Tibial nerve (tissue), 3 donors: ENCODE data around the gene PAIP2B.

Experiments
- CTCF ChIP-seq, 5 experiments: fragments of 200-600 bp in 3 of 5; fragments of 450-650 bp in 2 of 5; sonication (generic) in 3 of 5; IDR thresholded peaks; one replicate each; pipeline ENCODE4 v1.5.1; 2016 to 2019; ENCODE audit warnings: antibody characterized with exemption in 5 of 5, mild to moderate bottlenecking in 3 of 5, moderate library complexity in 2 of 5
- POLR2A ChIP-seq, 2 donors: fragments of 450-650 bp; IDR thresholded peaks; one replicate each; pipeline ENCODE4 v1.6.1; 2017; ENCODE audit warnings: antibody characterized with exemption in 2 of 2, mild to moderate bottlenecking in 2 of 2, moderate library complexity in 2 of 2

- TF ChIP-seq CTCF (IDR thresholded peaks at IDR 0.05) (no peak), POLR2A (IDR thresholded peaks at IDR 0.05) (no peak)
Measured at GRCh38 chr2:71207601-71208000, 19.3 kb downstream of the PAIP2B start.
